Stimulated activated effector memory CD8-positive, alpha-beta T cell treated with anti-CD3 and anti-CD28 coated beads, Interleukin-12 subunit alpha, Interleukin-12 subunit beta, amount 100 ng/mL, for 72 hours (primary cell): Measurements from ENCODE around the gene CT83.

Experiments
- ATAC-seq: fragments of 150-1000 bp; cut with Tn5 transposase; 2 replicates; pipeline ENCODE4 v1.10.0; 2021
- DNase-seq, 2 donors: peaks; one replicate each; pipeline ENCODE4 v3.0.0; 2021 to 2022; ENCODE audit warnings: low spot score in 2 of 2
- H3K27ac Mint-ChIP-seq: one replicate; pipeline ENCODE4 v1.8.0; 2022; ENCODE audit warnings: mild to moderate bottlenecking, mixed read lengths
- H3K36me3 Mint-ChIP-seq: one replicate; pipeline ENCODE4 v1.8.0; 2022; ENCODE audit warnings: mild to moderate bottlenecking, mixed read lengths
- H3K4me1 Mint-ChIP-seq: one replicate; pipeline ENCODE4 v1.8.0; 2022; ENCODE audit warnings: mixed read lengths
- H3K4me3 Mint-ChIP-seq: one replicate; pipeline ENCODE4 v1.8.0; 2022; ENCODE audit warnings: mild to moderate bottlenecking, mixed read lengths
- H3K9me3 Mint-ChIP-seq: one replicate; pipeline ENCODE4 v1.8.0; 2022; ENCODE audit warnings: mixed read lengths

The CT83 gene, protein sequence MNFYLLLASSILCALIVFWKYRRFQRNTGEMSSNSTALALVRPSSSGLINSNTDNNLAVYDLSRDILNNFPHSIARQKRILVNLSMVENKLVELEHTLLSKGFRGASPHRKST

DNA sequence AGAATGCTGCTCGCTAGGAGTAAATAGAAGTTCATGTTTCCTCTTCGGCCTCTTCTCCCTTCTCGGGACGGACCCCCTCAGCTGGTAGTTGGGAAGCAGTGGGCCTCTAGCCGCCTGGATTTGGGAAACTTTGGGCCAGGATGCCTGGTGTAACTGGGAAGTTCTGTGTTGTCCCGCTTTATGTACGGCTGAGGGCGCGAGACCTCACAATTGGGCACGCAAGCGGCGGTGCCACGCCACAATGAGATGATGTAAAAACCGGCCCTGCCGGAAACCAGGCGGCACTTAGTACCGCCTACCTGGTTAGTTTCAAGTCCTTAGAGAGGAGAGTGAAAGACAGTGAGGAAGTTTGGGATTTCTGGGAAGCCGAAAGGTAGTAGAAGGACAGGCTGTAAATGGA lies at the start of gene CT83:
Gene CT83 (minus strand): TSS at position 155 of the 400 bp plus-strand sequence. CDS start 120 bp downstream, at position 35.
- Mint-ChIP-seq H3K4me1 (no peaks in the 10 kb centered on the region), H3K9me3 (peaks cover 2% of the 10 kb centered on the region), H3K36me3 (no peaks in the 10 kb centered on the region), H3K27ac (no peak within 1 kb of the TSS), H3K4me3 (no peak within 1 kb of the TSS)
- ATAC-seq (no peak), DNase-seq (no peak)

DNA sequence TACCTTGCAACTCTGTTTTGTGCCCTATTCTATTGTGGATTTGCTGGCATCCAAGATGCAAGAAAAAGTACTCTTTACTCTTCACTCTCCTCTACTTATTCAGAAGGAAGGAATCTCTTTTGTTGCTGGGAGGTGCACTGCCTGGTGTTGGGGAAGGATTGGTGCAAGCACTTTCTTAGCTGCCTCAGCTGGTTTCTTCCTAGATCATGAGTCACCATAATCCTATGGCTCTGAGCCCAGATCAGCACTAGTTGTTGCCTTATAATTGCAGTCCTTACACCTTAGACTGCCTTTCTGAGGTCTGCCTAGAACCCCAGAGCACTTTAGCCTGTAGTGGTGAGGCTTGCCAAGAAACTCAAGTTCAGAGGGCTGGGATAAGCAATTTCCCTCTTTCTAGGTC lies 37.0 kb upstream of the CT83 start:
- no peak overlapping the region for H3K4me3 Mint-ChIP-seq
- DNase-seq (no peak), ATAC-seq (no peak)
- H3K27ac Mint-ChIP-seq = no peak overlapping the region
- H3K36me3 Mint-ChIP-seq = no peaks in the 10 kb centered on the region
- H3K4me1 Mint-ChIP-seq = no peaks in the 10 kb centered on the region
- H3K9me3 Mint-ChIP-seq = peaks cover 13% of the 10 kb centered on the region

DNA sequence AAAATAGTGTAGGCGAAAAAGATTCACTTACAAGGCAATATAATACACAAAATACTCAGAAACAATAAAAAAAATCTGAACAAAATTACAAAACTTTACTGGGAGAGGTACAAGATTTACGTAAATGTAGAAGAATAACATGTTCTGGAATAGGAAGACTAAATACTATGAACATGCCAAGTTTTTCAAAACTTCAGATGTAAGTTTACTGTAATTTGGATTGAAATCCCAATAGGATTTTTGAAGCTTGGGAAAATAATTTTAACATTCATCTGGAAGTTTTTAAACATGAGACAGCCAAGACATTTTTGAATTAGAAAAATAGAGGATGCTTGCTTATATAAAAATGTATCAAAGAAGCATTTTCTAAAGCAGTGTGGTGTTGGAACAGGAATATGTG lies 30.5 kb upstream of the CT83 start:
- ATAC-seq (no peak), DNase-seq (no peak)
- Mint-ChIP-seq H3K9me3 (peaks cover 10% of the 10 kb centered on the region), H3K4me1 (no peaks in the 10 kb centered on the region), H3K36me3 (no peaks in the 10 kb centered on the region), H3K27ac (no peak overlapping the region), H3K4me3 (no peak overlapping the region)

DNA sequence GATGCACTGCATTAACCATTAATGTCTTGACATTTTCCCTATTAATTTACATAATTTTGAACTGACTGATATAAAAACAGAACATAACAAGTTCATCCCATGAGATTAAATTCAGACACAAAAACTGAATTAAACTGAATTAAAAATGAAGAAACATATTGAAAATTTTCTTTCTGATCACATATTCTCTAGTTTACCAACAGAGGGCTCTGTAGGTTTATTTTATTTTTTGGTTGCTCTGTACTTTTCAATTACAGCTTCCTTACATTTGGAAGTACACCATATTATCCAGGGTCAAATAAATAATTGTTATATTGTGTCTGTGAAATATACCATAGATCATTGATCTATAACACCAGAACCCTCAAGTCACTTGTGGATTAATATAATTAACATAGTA lies 27.3 kb upstream of the CT83 start:
- Mint-ChIP-seq H3K36me3 (no peaks in the 10 kb centered on the region), H3K27ac (no peak overlapping the region), H3K9me3 (peaks cover 5% of the 10 kb centered on the region), H3K4me1 (no peaks in the 10 kb centered on the region), H3K4me3 (no peak overlapping the region)
- DNase-seq (no peak), ATAC-seq (no peak)

DNA sequence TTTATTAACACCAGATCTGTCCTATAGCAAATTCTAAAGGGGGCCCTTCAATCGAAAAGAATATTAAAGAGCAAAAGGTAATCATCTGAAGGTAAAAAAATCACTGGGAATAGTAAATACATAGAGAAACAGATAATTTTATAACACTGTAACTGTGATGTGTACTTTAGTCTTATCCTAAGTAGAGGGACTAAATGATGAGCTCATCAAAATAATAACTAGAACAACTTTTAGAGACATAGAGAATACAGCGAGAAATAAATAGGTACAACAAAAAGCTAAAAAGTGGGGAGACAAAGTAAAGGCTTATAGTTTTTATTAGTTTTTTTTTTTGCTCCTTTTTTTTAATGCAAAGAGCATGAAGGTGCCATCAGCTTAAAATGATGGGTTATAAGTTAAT lies 17.3 kb upstream of the CT83 start:
- ATAC-seq (no peak), DNase-seq (no peak)
- no peaks in the 10 kb centered on the region for H3K36me3 Mint-ChIP-seq
- no peak overlapping the region for H3K27ac Mint-ChIP-seq
- no peak overlapping the region for H3K4me3 Mint-ChIP-seq
- peaks cover 20% of the 10 kb centered on the region for H3K9me3 Mint-ChIP-seq
- H3K4me1 Mint-ChIP-seq = no peaks in the 10 kb centered on the region

DNA sequence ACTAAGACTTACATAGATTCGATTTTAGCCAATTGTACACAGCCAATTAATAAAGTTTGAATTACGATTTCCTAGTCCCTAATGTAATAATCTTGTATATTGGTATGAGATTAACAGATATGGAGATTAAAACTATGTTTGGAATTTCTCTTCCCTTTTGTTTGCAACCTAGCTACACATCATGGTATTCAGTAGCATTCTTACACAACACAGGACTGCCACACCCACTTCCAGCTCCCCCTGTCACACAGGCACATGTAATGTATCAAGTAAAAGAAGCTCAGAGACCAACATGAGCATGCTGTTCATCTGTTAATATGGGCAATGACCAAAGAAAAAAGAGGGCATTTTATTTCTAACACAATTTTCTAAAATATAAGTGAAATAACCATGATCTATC lies 13.6 kb downstream of the CT83 start:
- Mint-ChIP-seq H3K4me3 (no peak overlapping the region), H3K36me3 (no peaks in the 10 kb centered on the region), H3K9me3 (peaks cover 4% of the 10 kb centered on the region), H3K27ac (no peak overlapping the region), H3K4me1 (no peaks in the 10 kb centered on the region)
- DNase-seq = no peak
- no peak for ATAC-seq

DNA sequence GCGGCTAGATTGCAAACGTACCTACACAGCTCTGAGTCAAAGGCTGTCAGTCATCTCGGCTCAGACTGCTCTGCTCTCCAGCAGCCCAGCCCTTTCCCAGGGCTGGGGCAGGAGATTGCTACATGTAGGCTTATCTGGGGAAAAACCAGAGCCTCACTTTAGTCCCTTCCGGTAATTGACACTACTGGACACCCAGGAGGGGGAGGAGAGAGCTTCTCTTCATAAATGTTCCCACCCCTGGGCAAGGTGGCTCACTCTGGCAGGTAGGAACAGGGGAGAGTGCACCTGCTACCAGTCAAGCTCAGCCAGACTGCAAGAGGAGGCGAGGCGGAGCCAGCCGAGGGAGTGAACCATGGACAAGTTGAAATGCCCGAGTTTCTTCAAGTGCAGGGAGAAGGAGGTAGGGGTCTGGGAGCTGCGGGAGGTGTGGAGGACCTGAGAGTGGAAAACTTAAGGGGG lies 26.4 kb downstream of the CT83 start, which contains the start of gene SLC6A14:
Gene SLC6A14 (plus strand): TSS at position 249 of the 459 bp plus-strand sequence. CDS start 104 bp downstream, at position 353.
- H3K27ac Mint-ChIP-seq = no peak within 1 kb of the TSS
- no peak for ATAC-seq
- no peak for DNase-seq
- H3K36me3 Mint-ChIP-seq = no peaks in the 10 kb centered on the region
- H3K4me1 Mint-ChIP-seq = no peaks in the 10 kb centered on the region
- no peak within 1 kb of the TSS for H3K4me3 Mint-ChIP-seq
- peaks cover 9% of the 10 kb centered on the region for H3K9me3 Mint-ChIP-seq

DNA sequence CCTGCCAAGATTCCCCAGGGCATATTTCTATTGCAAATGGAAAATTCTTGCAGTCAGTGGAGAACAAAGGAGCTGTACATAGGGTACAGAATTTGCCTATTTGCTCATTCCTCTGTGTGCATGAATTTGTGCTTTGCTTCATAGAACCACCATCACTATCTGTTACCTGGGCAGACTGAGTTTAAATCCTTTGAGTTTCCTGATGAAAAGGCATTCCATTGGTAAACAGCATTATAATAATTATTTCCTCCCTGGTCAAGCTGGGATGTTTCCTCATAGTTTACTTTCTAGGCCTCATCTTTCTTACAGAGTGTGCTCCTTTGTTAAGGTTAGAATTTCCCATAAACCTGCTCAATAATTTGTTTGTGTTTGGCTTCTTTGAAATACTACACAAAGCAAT lies 27.2 kb downstream of the CT83 start:
- no peaks in the 10 kb centered on the region for H3K36me3 Mint-ChIP-seq
- peaks cover 9% of the 10 kb centered on the region for H3K9me3 Mint-ChIP-seq
- H3K4me3 Mint-ChIP-seq = no peak overlapping the region
- ATAC-seq (no peak), DNase-seq (no peak)
- no peaks in the 10 kb centered on the region for H3K4me1 Mint-ChIP-seq
- no peak overlapping the region for H3K27ac Mint-ChIP-seq

DNA sequence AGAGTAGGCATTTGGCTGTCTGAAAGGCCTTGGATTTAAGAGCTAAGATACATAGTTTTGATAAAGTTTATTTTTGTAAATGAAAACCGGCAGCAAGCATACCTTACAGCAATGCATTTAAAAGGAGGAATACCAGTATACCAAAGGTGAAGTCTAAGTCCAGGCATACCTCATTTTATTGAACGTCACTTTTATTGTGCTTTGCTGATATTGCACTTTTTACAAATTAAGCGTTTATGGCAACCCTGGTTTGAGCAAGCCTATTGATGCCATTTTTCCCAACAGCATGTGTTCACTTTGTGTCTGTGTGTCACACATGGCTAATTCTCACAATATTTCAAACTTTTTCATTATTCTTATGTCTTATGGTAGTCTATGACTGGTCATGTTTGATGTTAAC lies 34.8 kb downstream of the CT83 start:
- H3K4me3 Mint-ChIP-seq = no peak overlapping the region
- DNase-seq (no peak), ATAC-seq (no peak)
- no peaks in the 10 kb centered on the region for H3K36me3 Mint-ChIP-seq
- no peak overlapping the region for H3K27ac Mint-ChIP-seq
- H3K9me3 Mint-ChIP-seq = peaks cover 9% of the 10 kb centered on the region
- H3K4me1 Mint-ChIP-seq = no peaks in the 10 kb centered on the region

DNA sequence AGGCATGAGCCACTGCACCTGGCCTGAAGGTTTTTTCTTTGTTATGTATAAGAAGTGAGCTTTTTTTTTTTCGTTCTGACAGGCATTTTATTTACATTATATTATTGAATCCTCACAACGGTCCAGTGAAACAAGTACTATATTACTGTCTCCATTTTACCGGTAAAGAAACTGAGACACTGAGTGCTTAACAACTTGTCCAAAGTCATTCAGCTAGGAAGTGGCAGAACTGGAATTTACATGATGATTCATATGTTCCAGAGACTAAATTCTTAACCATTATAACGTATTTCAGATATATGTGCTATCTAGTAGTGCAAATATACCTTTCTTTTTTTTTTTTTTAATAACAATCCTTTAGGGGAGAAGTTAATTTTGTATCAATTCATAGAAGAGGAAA lies 44.8 kb downstream of the CT83 start:
- no peak for ATAC-seq
- Mint-ChIP-seq H3K36me3 (no peaks in the 10 kb centered on the region), H3K9me3 (no peaks in the 10 kb centered on the region), H3K27ac (no peak overlapping the region), H3K4me1 (no peaks in the 10 kb centered on the region), H3K4me3 (no peak overlapping the region)
- no peak for DNase-seq

DNA sequence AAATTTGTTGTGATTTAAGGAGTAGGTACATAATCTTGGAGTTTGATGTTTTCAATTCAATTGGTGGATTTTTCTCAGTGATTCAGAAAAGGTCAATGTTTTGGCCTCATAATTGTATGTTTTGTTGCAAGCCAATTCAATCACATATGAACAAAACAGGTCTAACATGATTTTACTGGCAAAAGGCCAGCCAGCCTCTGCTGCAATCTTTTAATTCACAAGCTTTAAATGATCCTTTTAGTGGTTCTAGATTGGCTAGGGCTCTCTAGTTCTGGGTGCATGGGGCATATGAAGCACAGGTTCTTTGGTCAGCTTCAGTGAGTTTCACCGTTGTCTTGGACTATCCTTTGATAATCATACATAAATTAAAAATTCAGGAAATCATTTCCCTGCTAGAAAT lies 45.6 kb downstream of the CT83 start:
- no peaks in the 10 kb centered on the region for H3K9me3 Mint-ChIP-seq
- no peaks in the 10 kb centered on the region for H3K36me3 Mint-ChIP-seq
- H3K27ac Mint-ChIP-seq = no peak overlapping the region
- no peak overlapping the region for H3K4me3 Mint-ChIP-seq
- ATAC-seq = no peak
- no peak for DNase-seq
- H3K4me1 Mint-ChIP-seq = no peaks in the 10 kb centered on the region

DNA sequence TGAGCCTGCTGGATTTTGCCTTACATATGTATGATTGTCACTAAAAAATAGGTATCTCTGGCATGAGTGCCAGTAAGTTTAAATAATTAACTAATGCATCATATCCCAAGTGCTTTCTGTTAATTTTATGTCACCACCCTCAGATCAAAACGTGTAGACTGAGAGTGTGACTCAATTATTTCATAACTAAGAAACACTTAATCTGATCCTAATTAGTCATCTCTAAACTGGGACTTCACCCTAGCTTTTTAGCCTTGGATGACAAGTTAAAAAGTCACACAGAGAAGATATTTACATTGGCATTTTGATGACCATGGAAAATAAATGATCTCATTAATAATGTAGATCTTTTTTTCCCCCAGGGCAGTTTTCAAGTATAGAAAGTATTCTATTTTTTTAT lies 49.5 kb downstream of the CT83 start:
- Mint-ChIP-seq H3K36me3 (no peaks in the 10 kb centered on the region), H3K9me3 (no peaks in the 10 kb centered on the region), H3K27ac (no peak overlapping the region), H3K4me3 (no peak overlapping the region), H3K4me1 (no peaks in the 10 kb centered on the region)
- DNase-seq (no peak), ATAC-seq (no peak)
